DOHH2 (cell line): ENCODE results near the gene PHF2.

ENCODE experiments used
- CTCF ChIP-seq: fragments of 200-600 bp; sonication (generic); IDR thresholded peaks from one replicate; pipeline ENCODE4 v1.5.1; 2014; ENCODE audit warnings: antibody characterized with exemption, mild to moderate bottlenecking, low read depth, low read length; ENCODE audit not compliant: poor library complexity, severe bottlenecking
- EZH2phosphoT487 ChIP-seq: fragments of 200-600 bp; sonication (generic); IDR thresholded peaks from 2 replicates; pipeline ENCODE4 v1.6.1; 2017; ENCODE audit warnings: borderline replicate concordance, mild to moderate bottlenecking, antibody characterized with exemption, low read length, moderate library complexity, mixed read lengths

DNA sequence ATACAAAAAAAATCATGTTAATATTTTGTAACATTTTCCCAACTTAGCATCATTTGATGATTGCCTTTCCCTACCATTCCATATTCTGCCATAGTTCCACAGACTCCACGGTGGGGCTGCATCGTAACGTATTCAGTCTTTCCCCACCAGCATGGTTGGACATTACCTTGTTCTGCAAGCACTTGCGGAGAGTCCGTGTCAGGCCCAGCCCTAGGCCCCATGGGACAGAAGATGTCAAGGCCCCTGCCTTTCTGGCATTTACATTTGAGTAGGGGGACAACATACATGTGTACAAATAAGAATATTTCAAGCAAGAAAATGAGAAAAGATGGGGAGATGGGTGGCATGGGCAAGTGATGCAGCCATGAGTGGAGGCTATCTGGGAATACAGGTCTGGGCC is 8.2 kb upstream of the PHF2 start:
- TF ChIP-seq CTCF (no peak), EZH2phosphoT487 (no peak)
